Large intestine (tissue), 3 donors: ENCODE measurements around the gene BEST1. TPM values are rescaled to one million over a fixed set of nuclear protein-coding genes. Genes with fewer than 3 reads are reported as not detected.
A peak's percentile ranks its signal among the peaks of the same experiment; 100 is the strongest.

ENCODE experiments used
- DNase-seq, 2 donors: peaks; one replicate each; pipeline versions ENCODE4 v3.0.0 to v3.0.0-alpha.2; 2013
- H3K27ac ChIP-seq: one replicate; pipeline ENCODE4 v1.5.1; 2013; ENCODE audit warnings: low read length
- H3K27me3 ChIP-seq: 2 replicates; pipeline ENCODE4 v1.6.1; 2013; ENCODE audit warnings: low read length; ENCODE audit not compliant: control insufficient read depth, insufficient read depth
- H3K36me3 ChIP-seq: 2 replicates; pipeline ENCODE4 v1.6.1; 2013; ENCODE audit warnings: low read length; ENCODE audit not compliant: control insufficient read depth, insufficient read depth
- H3K4me1 ChIP-seq: one replicate; pipeline ENCODE4 v1.6.1; 2013; ENCODE audit warnings: low read length; ENCODE audit not compliant: control insufficient read depth, insufficient read depth
- H3K4me3 ChIP-seq: one replicate; pipeline ENCODE4 v1.5.1; 2013; ENCODE audit warnings: low read length
- H3K9me3 ChIP-seq: one replicate; pipeline ENCODE4 v1.6.1; 2013; ENCODE audit warnings: mild to moderate bottlenecking, low read depth, low read length, moderate library complexity; ENCODE audit not compliant: control insufficient read depth
- WGBS: methylation state at CpG from one replicate; pipeline ENCODE4 v1.1.5; 2013; ENCODE audit warnings: low lambda C conversion rate; ENCODE audit not compliant: insufficient coverage; 5-methylcytosine and 5-hydroxymethylcytosine counted together
- polyA plus RNA-seq: library from polyadenylated mRNA; unstranded; fragments of 120-200 nt; gene quantifications from one replicate; pipeline ENCODE4 v1.2.1, GENCODE V29; 2013

The BEST1 gene
- polyA plus RNA-seq, 1 donor, result 3.9 TPM

DNA sequence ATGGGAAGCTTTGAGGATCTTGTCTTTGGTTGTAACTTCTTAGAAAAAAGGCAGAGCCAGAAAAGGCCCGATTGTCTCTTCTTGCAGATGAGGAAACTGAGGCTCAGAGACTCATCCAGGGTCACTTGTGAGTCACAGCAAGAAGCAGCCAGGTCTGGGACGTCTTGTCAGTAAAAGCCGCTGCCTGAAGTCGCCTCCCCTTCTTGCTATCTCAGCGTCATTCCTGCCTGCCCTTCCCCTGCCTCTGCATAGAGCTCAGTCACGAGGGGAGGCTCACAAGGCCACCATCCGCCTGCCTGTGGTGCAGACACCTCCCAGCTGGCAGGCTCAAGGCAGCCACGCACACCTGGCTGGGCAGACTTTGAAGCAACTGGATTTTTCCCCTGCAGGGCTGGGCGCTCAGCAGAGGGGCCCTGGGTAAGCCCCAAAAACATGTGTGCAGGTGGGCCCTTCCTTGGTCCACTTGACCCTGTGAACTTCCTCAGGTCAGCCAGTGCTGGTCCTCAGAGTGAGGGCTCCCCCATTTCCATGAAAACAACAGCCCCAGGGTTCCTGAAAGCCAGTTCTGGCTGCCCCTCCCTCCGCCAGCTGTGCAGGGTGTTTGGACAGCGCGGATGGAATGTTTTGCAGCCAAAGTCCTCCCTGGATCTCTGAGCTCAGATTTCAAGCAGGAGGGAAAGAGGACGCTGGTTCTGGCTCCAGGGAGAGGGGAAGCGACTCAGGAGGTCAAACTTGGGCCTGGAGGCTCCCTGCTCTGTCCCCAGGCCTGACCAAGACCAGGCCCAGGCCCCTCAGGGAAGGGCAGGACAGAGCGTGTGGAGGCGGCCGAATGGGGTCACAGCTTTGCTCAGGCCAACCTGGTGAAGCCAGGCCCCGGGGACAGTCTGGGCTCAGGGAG, 26.7 kb upstream of the BEST1 start:
- Histone ChIP-seq H3K4me3 (no peak overlapping the region), H3K27me3 (no peaks in the 10 kb centered on the region), H3K9me3 (no peaks in the 10 kb centered on the region), H3K4me1 (peaks cover 46% of the 10 kb centered on the region), H3K27ac (peak overlapping the region; percentile 97), H3K36me3 (no peaks in the 10 kb centered on the region)
- peak; percentile 96 to 97 for DNase-seq
- WGBS, result no CpG with 5 or more reads among the region's 18 CpGs

DNA sequence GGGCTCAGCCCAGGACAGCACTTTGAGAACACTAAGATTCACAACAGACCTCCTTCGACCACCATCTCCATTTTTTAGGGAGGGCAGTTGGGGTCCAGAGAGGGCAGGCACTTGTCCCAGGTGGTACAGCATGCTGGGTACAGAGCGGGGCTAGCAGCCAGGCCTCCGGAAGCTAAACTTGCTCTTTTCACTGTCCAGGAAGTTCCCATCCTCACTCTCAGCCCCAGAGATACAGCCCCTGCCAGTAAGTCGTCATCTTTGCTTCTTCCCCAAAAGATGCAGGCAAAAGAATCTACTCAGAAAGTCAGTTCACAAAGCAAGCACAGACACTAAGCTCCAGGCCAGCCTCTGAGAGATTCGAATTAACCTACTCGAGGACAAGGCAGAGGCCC, 26.1 kb upstream of the BEST1 start:
- Histone ChIP-seq H3K4me3 (no peak overlapping the region), H3K27me3 (no peaks in the 10 kb centered on the region), H3K36me3 (no peaks in the 10 kb centered on the region), H3K27ac (peak overlapping the region; percentile 97), H3K4me1 (peaks cover 45% of the 10 kb centered on the region), H3K9me3 (no peaks in the 10 kb centered on the region)
- peak in 1 of 2 donors; percentile 24 for DNase-seq
- WGBS, result no CpG with 5 or more reads among the region's 6 CpGs

DNA sequence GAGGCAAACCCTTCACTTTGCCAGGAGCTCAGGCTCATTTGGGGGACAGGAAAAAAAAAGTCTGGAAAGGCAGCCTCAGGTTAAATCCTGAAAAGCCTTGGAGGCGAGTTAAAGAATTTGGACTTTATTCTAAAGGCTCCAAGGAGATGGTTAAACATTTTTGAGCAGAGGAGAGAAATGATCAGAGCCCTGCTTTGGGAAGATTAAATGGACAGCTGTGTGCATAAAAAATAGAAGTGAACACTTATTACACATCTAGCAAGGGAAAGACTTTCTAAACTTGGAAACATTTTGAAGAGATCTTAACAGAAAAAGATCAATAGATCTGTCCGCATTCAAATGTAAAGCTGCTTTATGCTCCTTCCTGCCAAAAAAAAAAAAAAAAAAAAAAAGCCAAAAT, 24.4 kb upstream of the BEST1 start:
- Histone ChIP-seq H3K4me1 (peaks cover 31% of the 10 kb centered on the region), H3K9me3 (no peaks in the 10 kb centered on the region), H3K27ac (no peak overlapping the region), H3K36me3 (no peaks in the 10 kb centered on the region), H3K4me3 (no peak overlapping the region), H3K27me3 (no peaks in the 10 kb centered on the region)
- WGBS, result 72% methylated on average over 2 of the region's 2 CpGs
- no peak for DNase-seq

DNA sequence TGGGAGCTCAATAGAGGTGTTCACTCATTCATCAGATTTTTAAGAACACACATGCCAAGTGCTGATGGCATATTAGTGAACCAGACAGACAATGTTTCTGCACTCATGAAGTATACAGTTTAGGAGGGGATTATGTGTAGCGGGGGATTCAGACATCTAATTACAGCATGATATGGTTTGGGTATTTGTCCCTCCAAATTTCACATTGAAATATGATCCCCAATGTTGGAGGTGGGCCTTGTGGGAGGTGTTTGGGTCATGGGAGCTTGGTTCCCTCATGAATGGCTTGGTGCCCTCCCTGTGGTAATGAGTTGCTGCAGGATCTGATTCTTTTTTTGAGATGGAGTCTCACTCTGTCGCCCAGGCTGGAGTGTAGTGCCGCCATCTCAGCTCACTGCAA, 23.9 kb upstream of the BEST1 start:
- 100% methylated on average over 1 of the region's 3 CpGs for WGBS
- no peaks in the 10 kb centered on the region for H3K9me3 ChIP-seq
- no peak for DNase-seq
- peaks cover 29% of the 10 kb centered on the region for H3K4me1 ChIP-seq
- no peaks in the 10 kb centered on the region for H3K36me3 ChIP-seq
- H3K4me3 ChIP-seq, result no peak overlapping the region
- no peaks in the 10 kb centered on the region for H3K27me3 ChIP-seq
- no peak overlapping the region for H3K27ac ChIP-seq

DNA sequence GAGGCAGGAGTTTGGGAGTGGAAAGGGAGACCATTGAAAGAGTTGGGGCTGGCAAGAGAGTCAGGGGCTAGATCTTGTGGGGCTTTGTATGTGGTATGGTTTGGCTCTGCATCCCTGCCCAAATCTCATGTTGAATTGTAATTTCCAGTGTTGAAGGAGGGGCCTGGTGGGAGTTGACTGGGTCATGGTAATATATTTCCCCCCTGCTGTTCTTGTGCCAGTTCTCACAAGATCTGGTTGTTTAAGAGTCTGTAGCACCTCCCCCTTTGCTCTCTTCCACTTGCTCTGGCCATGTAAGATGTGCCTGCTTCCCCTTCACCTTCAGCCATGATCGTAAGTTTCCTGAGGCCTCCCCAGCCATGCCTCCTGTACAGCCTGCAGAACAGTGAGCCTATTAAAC, 22.6 kb upstream of the BEST1 start:
- no peak overlapping the region for H3K27ac ChIP-seq
- WGBS, result no CpG with 5 or more reads among the region's 1 CpG
- H3K27me3 ChIP-seq, result no peaks in the 10 kb centered on the region
- H3K4me1 ChIP-seq, result peaks cover 21% of the 10 kb centered on the region
- H3K4me3 ChIP-seq, result no peak overlapping the region
- H3K36me3 ChIP-seq, result no peaks in the 10 kb centered on the region
- no peaks in the 10 kb centered on the region for H3K9me3 ChIP-seq
- no peak for DNase-seq

DNA sequence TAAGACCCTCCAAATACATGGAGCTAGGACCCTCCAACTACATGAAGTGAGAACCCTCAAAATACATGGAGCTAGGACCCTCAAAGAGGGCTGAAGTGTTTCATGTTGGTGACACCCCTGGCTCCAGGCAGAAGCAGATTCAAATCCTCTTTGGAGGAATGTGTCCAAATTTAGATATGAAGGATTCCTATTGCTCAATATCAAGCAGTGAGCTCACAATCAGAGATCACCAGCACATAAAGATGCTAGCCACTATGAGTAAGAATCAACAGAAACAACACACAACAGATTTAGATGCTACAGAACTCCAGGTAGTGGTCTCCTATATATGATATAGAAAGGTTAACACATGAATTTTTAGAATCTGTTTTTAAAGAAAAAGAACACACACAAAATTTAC, 21.5 kb upstream of the BEST1 start:
- H3K9me3 ChIP-seq, result no peaks in the 10 kb centered on the region
- no peaks in the 10 kb centered on the region for H3K36me3 ChIP-seq
- H3K27me3 ChIP-seq, result no peaks in the 10 kb centered on the region
- DNase-seq, result no peak
- peaks cover 10% of the 10 kb centered on the region for H3K4me1 ChIP-seq
- no peak overlapping the region for H3K4me3 ChIP-seq
- H3K27ac ChIP-seq, result no peak overlapping the region

DNA sequence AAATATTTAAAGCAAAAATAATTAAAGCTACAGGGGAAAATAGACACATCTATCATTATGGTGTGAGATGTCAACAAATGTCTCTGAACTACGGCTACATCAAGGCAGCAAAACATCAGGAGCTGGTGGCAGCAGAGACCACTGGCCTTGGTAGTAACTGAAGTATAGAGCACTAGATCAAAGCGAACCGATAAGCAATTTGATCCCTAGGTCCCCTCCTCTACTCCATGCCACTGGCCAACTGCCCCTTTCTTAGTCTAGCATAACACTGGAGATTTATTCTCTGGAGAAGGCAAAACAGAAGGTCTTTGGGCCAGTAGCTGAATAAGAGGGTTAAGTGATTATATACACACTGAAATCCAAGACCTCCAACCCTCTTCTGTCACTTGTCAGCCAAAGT, 19.2 kb upstream of the BEST1 start:
- H3K4me3 ChIP-seq, result no peak overlapping the region
- no CpG with 5 or more reads among the region's 3 CpGs for WGBS
- no peaks in the 10 kb centered on the region for H3K4me1 ChIP-seq
- no peaks in the 10 kb centered on the region for H3K36me3 ChIP-seq
- peaks cover 3% of the 10 kb centered on the region for H3K9me3 ChIP-seq
- H3K27ac ChIP-seq, result no peak overlapping the region
- H3K27me3 ChIP-seq, result no peaks in the 10 kb centered on the region
- DNase-seq, result no peak

DNA sequence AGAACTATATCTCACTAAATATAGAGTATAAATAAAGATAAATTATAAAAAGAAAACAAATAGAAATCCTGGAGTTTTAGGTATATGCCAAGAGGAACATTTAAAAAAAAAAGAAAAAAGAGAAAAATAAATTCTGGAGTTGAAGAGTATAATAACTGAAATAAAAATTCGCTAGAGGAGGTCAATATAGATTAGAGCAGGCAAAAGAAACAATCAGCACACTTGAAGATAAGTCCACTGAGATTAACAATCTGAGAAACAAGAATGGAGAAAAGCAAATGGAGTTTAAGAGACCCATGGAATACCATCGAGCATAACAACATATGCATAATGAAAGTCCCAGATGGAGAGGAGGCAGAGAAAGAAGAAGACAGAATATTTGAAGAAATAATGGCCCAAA, 14.3 kb upstream of the BEST1 start:
- Histone ChIP-seq H3K36me3 (no peaks in the 10 kb centered on the region), H3K27ac (no peak overlapping the region), H3K27me3 (no peaks in the 10 kb centered on the region), H3K9me3 (peaks cover 17% of the 10 kb centered on the region), H3K4me3 (no peak overlapping the region), H3K4me1 (no peaks in the 10 kb centered on the region)
- 95% methylated on average over 2 of the region's 2 CpGs for WGBS
- no peak for DNase-seq

DNA sequence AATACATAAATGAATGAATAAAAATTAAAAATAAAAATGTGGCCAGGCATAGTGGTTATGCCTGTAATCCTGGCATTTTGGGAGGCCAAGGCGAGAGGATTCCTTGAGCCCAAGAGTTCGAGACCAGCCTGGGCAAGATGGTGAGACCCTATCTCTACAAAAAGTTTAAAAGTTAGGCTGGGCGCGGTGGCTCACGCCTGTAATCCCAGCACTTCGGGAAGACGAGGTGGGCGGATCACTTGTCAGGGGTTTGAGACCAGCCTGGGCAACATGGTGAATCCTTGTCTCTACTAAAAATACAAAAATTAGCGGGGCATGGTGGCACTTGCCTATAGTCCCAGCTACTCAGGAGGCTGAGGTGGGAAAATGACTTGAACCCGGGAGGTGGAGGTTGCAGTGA, 9.7 kb upstream of the BEST1 start:
- DNase-seq, result no peak
- Histone ChIP-seq H3K9me3 (peaks cover 15% of the 10 kb centered on the region), H3K4me3 (no peak overlapping the region), H3K27me3 (no peaks in the 10 kb centered on the region), H3K36me3 (no peaks in the 10 kb centered on the region), H3K4me1 (no peaks in the 10 kb centered on the region), H3K27ac (no peak overlapping the region)
- WGBS, result no CpG with 5 or more reads among the region's 10 CpGs

DNA sequence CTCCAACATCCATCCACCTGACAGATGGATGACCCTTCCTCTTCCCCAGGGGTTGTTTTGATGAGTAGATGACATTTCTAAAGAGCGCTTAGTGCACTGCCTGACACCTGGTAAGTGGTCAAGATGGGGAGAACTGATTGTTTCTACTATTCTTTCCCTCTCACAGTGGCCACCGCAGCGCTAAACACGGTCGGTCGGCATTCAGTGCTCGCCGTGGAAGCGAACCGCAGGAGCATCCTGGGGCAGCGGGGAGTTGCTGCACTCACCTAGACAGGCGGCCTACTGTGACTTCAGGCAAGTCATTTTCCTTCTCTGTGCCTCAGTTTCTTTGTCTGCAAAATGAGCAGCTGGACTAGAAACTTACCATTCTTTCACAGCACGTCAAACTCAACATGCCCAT, 5.0 kb upstream of the BEST1 start:
- Histone ChIP-seq H3K4me3 (no peak overlapping the region), H3K36me3 (no peaks in the 10 kb centered on the region), H3K27ac (no peak overlapping the region), H3K4me1 (peaks cover 4% of the 10 kb centered on the region), H3K27me3 (no peaks in the 10 kb centered on the region), H3K9me3 (no peaks in the 10 kb centered on the region)
- no peak for DNase-seq
- WGBS, result no CpG with 5 or more reads among the region's 13 CpGs

DNA sequence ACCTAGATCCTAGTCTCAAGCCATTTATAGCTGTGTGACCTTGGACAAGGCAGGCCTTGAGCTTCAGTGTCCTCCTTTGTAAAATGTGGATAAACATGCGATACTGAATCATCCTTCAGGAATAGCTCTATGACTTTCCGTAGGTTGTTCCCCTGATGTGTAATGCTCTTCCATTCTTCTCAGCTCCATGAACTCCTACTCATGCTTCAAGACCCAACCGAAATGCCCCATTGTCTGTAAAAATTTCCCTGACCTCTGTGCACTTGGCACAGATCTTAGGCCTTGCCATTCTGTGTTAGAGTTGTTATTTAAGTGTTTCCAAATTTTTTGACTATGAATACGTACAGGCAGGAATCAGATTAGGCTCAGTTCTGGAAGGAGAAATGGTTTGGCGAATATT, 3.3 kb upstream of the BEST1 start:
- Histone ChIP-seq H3K4me1 (peaks cover 4% of the 10 kb centered on the region), H3K27ac (no peak overlapping the region), H3K9me3 (no peaks in the 10 kb centered on the region), H3K4me3 (no peak overlapping the region), H3K36me3 (no peaks in the 10 kb centered on the region), H3K27me3 (no peaks in the 10 kb centered on the region)
- no peak for DNase-seq
- 100% methylated on average over 2 of the region's 5 CpGs for WGBS
